ENCODE data around the gene PTPRD.

- TF ChIP-seq EZH2phosphoT487 (IDR thresholded peaks at IDR 0.05; ENCODE audit: borderline replicate concordance, low read length): no peak
- TF ChIP-seq CTCF (IDR thresholded peaks at IDR 0.05; ENCODE audit: low read depth, low read length, poor library complexity, severe bottlenecking): no peak
These were observed 1927.0 kb downstream of the PTPRD start for GRCh38 chr9:8685825-8686224.

Measured in DOHH2 (cell line).